HL-60 (cell line): ENCODE measurements around the gene LORICRIN.

Experiments used
- DNase-seq, 2 experiments: peaks; one replicate each; pipeline ENCODE4 v3.0.0-alpha.2; 2010 to 2020; ENCODE audit warnings: low read depth in 1 of 2, low spot score in 1 of 2
- H3K27ac ChIP-seq: fragments of 250-450 bp; sonication (Bioruptor Pico); replicated peaks from 2 replicates; pipeline ENCODE4 v1.5.1; 2020; ENCODE audit warnings: mild to moderate bottlenecking, moderate library complexity
- H3K27me3 ChIP-seq: fragments of 250-450 bp; sonication (Bioruptor Pico); 2 replicates; pipeline ENCODE4 v1.5.1; 2021; ENCODE audit warnings: mild to moderate bottlenecking, moderate library complexity; ENCODE audit not compliant: insufficient read depth, poor library complexity, severe bottlenecking
- H3K4me3 ChIP-seq: replicated peaks from 2 replicates; pipeline ENCODE4 v1.5.1; 2011; ENCODE audit warnings: mild to moderate bottlenecking, control low read depth, low read length; ENCODE audit not compliant: insufficient read depth
- GABPA ChIP-seq: IDR thresholded peaks from 2 replicates; pipeline ENCODE4 v1.6.1; 2012; ENCODE audit warnings: low read depth
- POLR2AphosphoS5 ChIP-seq: IDR thresholded peaks from 2 replicates; pipeline ENCODE4 v1.6.1; 2012; ENCODE audit warnings: low read depth
- SPI1 ChIP-seq: IDR thresholded peaks from 2 replicates; pipeline ENCODE4 v1.6.1; 2012; ENCODE audit warnings: low read depth, mild to moderate bottlenecking, borderline replicate concordance
- TF ChIP-seq, protein P1 (sequence below): IDR thresholded peaks from one replicate; pipeline ENCODE4 v1.5.1; 2011; ENCODE audit warnings: low read length, control low read depth, inconsistent platforms; ENCODE audit not compliant: insufficient read depth
- TF ChIP-seq, protein P2 (sequence below): IDR thresholded peaks from 2 replicates; pipeline ENCODE4 v1.6.1; 2012; ENCODE audit warnings: low read depth; ENCODE audit not compliant: insufficient replicate concordance

Gene LORICRIN

DNA sequence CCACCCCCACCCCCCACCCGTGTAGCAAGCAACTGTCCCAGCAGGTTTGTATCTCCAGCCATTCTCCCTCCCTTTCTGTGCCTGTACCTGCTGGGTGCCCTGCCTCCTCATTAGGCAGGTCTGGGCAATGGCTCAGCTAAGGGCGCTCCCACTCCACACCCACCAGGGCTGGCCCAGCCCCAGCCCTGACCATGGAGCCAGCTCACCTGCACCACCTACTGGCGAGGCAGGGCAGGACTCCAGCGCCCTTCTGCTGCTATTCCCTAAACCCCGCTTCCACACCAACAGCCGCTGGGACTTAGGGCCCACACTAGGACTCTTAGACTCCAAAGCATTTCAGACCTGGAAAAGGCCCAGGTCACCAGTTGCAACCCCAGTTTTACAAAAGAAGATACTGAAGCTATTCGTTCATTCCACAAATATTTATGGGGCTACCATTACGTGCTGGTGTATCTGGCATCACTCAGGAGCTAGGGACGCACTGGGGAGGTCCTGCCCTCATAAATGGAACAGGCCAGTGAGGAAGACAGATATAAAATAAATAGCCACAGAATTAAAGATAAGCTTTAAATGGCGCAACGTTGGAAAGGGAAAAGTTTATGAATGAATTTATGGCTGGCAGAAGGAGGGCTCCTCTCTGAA lies 29.3 kb downstream of the LORICRIN start:
- TF ChIP-seq, protein P1, sequence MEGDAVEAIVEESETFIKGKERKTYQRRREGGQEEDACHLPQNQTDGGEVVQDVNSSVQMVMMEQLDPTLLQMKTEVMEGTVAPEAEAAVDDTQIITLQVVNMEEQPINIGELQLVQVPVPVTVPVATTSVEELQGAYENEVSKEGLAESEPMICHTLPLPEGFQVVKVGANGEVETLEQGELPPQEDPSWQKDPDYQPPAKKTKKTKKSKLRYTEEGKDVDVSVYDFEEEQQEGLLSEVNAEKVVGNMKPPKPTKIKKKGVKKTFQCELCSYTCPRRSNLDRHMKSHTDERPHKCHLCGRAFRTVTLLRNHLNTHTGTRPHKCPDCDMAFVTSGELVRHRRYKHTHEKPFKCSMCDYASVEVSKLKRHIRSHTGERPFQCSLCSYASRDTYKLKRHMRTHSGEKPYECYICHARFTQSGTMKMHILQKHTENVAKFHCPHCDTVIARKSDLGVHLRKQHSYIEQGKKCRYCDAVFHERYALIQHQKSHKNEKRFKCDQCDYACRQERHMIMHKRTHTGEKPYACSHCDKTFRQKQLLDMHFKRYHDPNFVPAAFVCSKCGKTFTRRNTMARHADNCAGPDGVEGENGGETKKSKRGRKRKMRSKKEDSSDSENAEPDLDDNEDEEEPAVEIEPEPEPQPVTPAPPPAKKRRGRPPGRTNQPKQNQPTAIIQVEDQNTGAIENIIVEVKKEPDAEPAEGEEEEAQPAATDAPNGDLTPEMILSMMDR = peak; percentile 41
- TF ChIP-seq POLR2AphosphoS5 = no peak
- Histone ChIP-seq H3K27me3 (peaks cover 8% of the 10 kb centered on the region), H3K27ac (no peak overlapping the region), H3K4me3 (no peak overlapping the region)
- no peak for DNase-seq

GRCh38 chr1:153291514-153291913 lies 32.0 kb downstream of the LORICRIN start:
- DNase-seq = no peak

GRCh38 chr1:153292185-153292584 lies 32.7 kb downstream of the LORICRIN start:
- H3K27ac ChIP-seq = no peak overlapping the region

More at GRCh38 chr1:153291514-153291913, 32.0 kb downstream of the LORICRIN start:
- TF ChIP-seq, protein P2, sequence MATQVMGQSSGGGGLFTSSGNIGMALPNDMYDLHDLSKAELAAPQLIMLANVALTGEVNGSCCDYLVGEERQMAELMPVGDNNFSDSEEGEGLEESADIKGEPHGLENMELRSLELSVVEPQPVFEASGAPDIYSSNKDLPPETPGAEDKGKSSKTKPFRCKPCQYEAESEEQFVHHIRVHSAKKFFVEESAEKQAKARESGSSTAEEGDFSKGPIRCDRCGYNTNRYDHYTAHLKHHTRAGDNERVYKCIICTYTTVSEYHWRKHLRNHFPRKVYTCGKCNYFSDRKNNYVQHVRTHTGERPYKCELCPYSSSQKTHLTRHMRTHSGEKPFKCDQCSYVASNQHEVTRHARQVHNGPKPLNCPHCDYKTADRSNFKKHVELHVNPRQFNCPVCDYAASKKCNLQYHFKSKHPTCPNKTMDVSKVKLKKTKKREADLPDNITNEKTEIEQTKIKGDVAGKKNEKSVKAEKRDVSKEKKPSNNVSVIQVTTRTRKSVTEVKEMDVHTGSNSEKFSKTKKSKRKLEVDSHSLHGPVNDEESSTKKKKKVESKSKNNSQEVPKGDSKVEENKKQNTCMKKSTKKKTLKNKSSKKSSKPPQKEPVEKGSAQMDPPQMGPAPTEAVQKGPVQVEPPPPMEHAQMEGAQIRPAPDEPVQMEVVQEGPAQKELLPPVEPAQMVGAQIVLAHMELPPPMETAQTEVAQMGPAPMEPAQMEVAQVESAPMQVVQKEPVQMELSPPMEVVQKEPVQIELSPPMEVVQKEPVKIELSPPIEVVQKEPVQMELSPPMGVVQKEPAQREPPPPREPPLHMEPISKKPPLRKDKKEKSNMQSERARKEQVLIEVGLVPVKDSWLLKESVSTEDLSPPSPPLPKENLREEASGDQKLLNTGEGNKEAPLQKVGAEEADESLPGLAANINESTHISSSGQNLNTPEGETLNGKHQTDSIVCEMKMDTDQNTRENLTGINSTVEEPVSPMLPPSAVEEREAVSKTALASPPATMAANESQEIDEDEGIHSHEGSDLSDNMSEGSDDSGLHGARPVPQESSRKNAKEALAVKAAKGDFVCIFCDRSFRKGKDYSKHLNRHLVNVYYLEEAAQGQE = no peak
- TF ChIP-seq SPI1 (no peak), POLR2AphosphoS5 (no peak), GABPA (no peak)
- TF ChIP-seq, protein P1 = no peak
- no peak overlapping the region for H3K27ac ChIP-seq
- H3K27me3 ChIP-seq = peaks cover 11% of the 10 kb centered on the region
- no peak overlapping the region for H3K4me3 ChIP-seq

More at GRCh38 chr1:153292185-153292584, 32.7 kb downstream of the LORICRIN start:
- no peak for TF ChIP-seq POLR2AphosphoS5
- no peak for TF ChIP-seq GABPA
- TF ChIP-seq, protein P1 = no peak
- TF ChIP-seq, protein P2 = no peak
- no peak for TF ChIP-seq SPI1
- Histone ChIP-seq H3K27me3 (peaks cover 11% of the 10 kb centered on the region), H3K4me3 (no peak overlapping the region)
- no peak for DNase-seq
